ENCODE measurements around the gene TMTC2.

GRCh38 chr12:82675246-82675645, 11.5 kb upstream of the TMTC2 start:
- TF ChIP-seq CTCF (IDR thresholded peaks at IDR 0.05; ENCODE audit: low read length) (no peak), EZH2 (IDR thresholded peaks at IDR 0.05; ENCODE audit: borderline replicate concordance, low read length) (no peak)
